GM19043 (cell line): ENCODE data around the gene PRKN.

Source experiments
- ATAC-seq: cut with Tn5 transposase; IDR thresholded peaks from one replicate; pipeline ENCODE4 v1.9.1; 2021; ENCODE audit warnings: low read depth; ENCODE audit not compliant: unreplicated experiment

PRKN gene

GRCh38 chr6:162343198-162343935, 384.2 kb downstream of the PRKN start:
- no peak for ATAC-seq

GRCh38 chr6:162337412-162337811, 390.2 kb downstream of the PRKN start:
- ATAC-seq, result no peak

- no peak for ATAC-seq
Measured at GRCh38 chr6:162336359-162336758, 391.2 kb downstream of the PRKN start.

- ATAC-seq, result no peak
Measured at GRCh38 chr6:162332365-162332764, 395.2 kb downstream of the PRKN start.

- no peak for ATAC-seq
Measured at GRCh38 chr6:162331911-162332310, 395.7 kb downstream of the PRKN start.

GRCh38 chr6:162325826-162326225, 401.7 kb downstream of the PRKN start:
- no peak for ATAC-seq

GRCh38 chr6:162325051-162325450, 402.5 kb downstream of the PRKN start:
- no peak for ATAC-seq

GRCh38 chr6:162315291-162315690, 412.3 kb downstream of the PRKN start:
- ATAC-seq, result no peak

GRCh38 chr6:162313922-162314660, 413.5 kb downstream of the PRKN start:
- ATAC-seq, result no peak

- no peak for ATAC-seq
Measured at GRCh38 chr6:162307865-162308264, 419.7 kb downstream of the PRKN start.

- no peak for ATAC-seq
Measured at GRCh38 chr6:162306616-162307015, 420.9 kb downstream of the PRKN start.

GRCh38 chr6:162301128-162301527, 426.4 kb downstream of the PRKN start:
- no peak for ATAC-seq

- ATAC-seq, result no peak
Measured at GRCh38 chr6:162294029-162294428, 433.5 kb downstream of the PRKN start.

GRCh38 chr6:162292915-162293314, 434.7 kb downstream of the PRKN start:
- ATAC-seq, result no peak

- no peak for ATAC-seq
Measured at GRCh38 chr6:162290846-162291465, 436.6 kb downstream of the PRKN start.

- no peak for ATAC-seq
Measured at GRCh38 chr6:162289972-162290371, 437.6 kb downstream of the PRKN start.

- ATAC-seq, result no peak
Measured at GRCh38 chr6:162273986-162274385, 453.6 kb downstream of the PRKN start.

GRCh38 chr6:162271922-162272321, 455.6 kb downstream of the PRKN start:
- ATAC-seq, result no peak

- ATAC-seq, result no peak
Measured at GRCh38 chr6:162270966-162271365, 456.6 kb downstream of the PRKN start.

GRCh38 chr6:162267641-162268040, 459.9 kb downstream of the PRKN start:
- no peak for ATAC-seq

GRCh38 chr6:162267126-162267525, 460.4 kb downstream of the PRKN start:
- ATAC-seq, result no peak

- no peak for ATAC-seq
Measured at GRCh38 chr6:162264581-162264980, 463.0 kb downstream of the PRKN start.
